ENCODE results near the gene SERPINB6. TPM values are rescaled to one million over a fixed set of nuclear protein-coding genes. Genes with fewer than 3 reads are reported as not detected.

Gene SERPINB6
- polyA plus RNA-seq, 3 donors, result 117 to 208 (median 200) TPM

DNA sequence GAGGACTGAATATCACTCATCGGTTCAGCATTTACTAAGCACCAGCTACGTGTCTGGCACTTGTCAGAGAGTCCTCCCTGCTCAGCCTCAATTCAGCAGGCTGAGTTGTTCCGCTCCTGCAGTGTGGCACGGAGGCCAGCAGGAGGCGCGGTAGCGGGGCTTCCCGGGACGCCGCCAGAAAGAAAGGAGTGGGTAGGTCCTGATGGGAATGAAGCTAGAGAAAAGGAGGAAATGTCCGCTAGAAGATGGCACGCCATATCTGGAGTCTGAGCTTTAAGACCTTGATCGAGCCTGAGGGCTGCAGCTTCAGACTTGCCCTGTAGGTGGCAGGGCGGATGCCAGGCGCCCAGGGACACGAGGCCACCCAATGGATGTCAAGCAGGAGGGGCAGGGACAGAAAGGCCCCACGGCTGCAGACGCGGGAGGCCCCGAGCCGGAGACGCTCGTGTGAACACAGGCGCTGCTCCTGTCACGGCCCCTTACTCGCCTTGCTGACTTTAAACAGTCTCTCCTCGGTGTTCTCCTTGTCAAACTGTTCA lies 18.7 kb downstream of the SERPINB6 start:
- Histone ChIP-seq H3K36me3 (replicated peaks in 1 of 2; ENCODE audit: control insufficient read depth in 1 of 2, insufficient read depth in 2 of 2, low read length in 2 of 2) (peaks cover 25 to 61% of the 10 kb centered on the region in 2 donors), H3K27ac (ENCODE audit: low read depth in 1 of 2, low read length in 2 of 2) (peak overlapping the region; percentile 34 to 87), H3K9ac (ENCODE audit: insufficient read depth, low read length, poor library complexity, severe bottlenecking) (no peak overlapping the region), H2AFZ (ENCODE audit: insufficient read depth, low read depth, low read length, poor library complexity, severe bottlenecking) (peak overlapping the region; percentile 86), H3K4me1 (ENCODE audit: control insufficient read depth in 1 of 2, insufficient read depth in 2 of 2, low read length in 2 of 2) (peaks cover 15 to 22% of the 10 kb centered on the region in 2 donors), H3K4me2 (replicated peaks; ENCODE audit: extremely low read depth, low read length, poor library complexity, severe bottlenecking) (peak overlapping the region; percentile 56), H3K4me3 (replicated peaks in 1 of 3; ENCODE audit: low read depth in 2 of 3, low read length in 3 of 3) (peak overlapping the region in 2 of 3 experiments; percentile 17 to 53), H3K27me3 (ENCODE audit: control insufficient read depth in 2 of 2, insufficient read depth in 2 of 2, low read length in 2 of 2) (no peaks in the 10 kb centered on the region), H3K79me2 (ENCODE audit: insufficient read depth, low read length) (no peaks in the 10 kb centered on the region), H4K20me1 (ENCODE audit: insufficient read depth, low read length) (no peaks in the 10 kb centered on the region), H3K9me3 (replicated peaks in 1 of 2; ENCODE audit: control insufficient read depth in 1 of 2, insufficient read depth in 1 of 2, low read length in 2 of 2) (no peaks in the 10 kb centered on the region)
- peaks cover 21% of the 10 kb centered on the region for H3K4me1 Mint-ChIP-seq
- H3K36me3 Mint-ChIP-seq, result peaks cover 57 to 93% of the 10 kb centered on the region in 2 donors
- WGBS (ENCODE audit: insufficient coverage), result 30% methylated on average over 25 of the region's 27 CpGs
- intact Hi-C loops (cut with micrococcal nuclease), result loop anchor here (2.0 to 5.0 kb wide), 2 partner anchors 35 to 36 kb away; no protein-coding TSS in a partner anchor
- peak overlapping the region; percentile 76 to 79 for H3K4me3 Mint-ChIP-seq
- DNase-seq, result peak; percentile 54 to 82 (median 74)
- H3K27me3 Mint-ChIP-seq (ENCODE audit: low read depth in 3 of 3), result peaks cover 0 to 2% (median 2%) of the 10 kb centered on the region in 3 donors
- peaks cover 0 to 4% (median 2%) of the 10 kb centered on the region in 7 donors for H3K9me3 Mint-ChIP-seq
- TF ChIP-seq, protein P1, sequence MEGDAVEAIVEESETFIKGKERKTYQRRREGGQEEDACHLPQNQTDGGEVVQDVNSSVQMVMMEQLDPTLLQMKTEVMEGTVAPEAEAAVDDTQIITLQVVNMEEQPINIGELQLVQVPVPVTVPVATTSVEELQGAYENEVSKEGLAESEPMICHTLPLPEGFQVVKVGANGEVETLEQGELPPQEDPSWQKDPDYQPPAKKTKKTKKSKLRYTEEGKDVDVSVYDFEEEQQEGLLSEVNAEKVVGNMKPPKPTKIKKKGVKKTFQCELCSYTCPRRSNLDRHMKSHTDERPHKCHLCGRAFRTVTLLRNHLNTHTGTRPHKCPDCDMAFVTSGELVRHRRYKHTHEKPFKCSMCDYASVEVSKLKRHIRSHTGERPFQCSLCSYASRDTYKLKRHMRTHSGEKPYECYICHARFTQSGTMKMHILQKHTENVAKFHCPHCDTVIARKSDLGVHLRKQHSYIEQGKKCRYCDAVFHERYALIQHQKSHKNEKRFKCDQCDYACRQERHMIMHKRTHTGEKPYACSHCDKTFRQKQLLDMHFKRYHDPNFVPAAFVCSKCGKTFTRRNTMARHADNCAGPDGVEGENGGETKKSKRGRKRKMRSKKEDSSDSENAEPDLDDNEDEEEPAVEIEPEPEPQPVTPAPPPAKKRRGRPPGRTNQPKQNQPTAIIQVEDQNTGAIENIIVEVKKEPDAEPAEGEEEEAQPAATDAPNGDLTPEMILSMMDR (IDR thresholded peaks at IDR 0.05), result peak; percentile 100
- peak overlapping the region; percentile 96 to 98 (median 97) for H3K27ac Mint-ChIP-seq

DNA sequence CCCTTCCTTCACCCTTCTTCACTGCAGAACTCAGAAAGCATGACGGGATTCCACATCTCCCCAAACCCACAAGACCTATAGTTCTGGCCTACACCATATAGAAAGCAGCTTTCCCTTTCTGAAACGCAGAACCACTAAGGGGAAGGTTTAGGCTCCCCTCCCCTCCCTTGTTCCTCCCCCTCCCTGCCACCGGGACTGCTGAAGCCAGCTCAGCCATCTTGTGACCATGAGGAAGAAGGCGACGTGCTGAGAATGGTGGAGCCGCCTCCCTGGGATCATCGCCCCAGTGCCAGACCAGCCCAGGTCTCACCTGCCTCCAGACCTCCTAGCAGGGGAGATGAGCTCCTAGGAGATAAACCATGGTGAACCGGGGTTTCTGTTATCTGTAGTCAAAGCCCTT lies 19.6 kb downstream of the SERPINB6 start:
- H3K4me1 ChIP-seq (ENCODE audit: control insufficient read depth in 1 of 2, insufficient read depth in 2 of 2, low read length in 2 of 2), result peaks cover 15 to 22% of the 10 kb centered on the region in 2 donors
- TF ChIP-seq, protein P1 (IDR thresholded peaks at IDR 0.05), result no peak
- peak overlapping the region; percentile 86 for H2AFZ ChIP-seq (ENCODE audit: insufficient read depth, low read depth, low read length, poor library complexity, severe bottlenecking)
- peak overlapping the region; percentile 39 to 85 for H3K4me3 Mint-ChIP-seq
- H3K27me3 Mint-ChIP-seq (ENCODE audit: low read depth in 3 of 3), result peaks cover 0 to 2% (median 2%) of the 10 kb centered on the region in 3 donors
- peak overlapping the region; percentile 96 to 98 (median 97) for H3K27ac Mint-ChIP-seq
- H3K79me2 ChIP-seq (ENCODE audit: insufficient read depth, low read length), result no peaks in the 10 kb centered on the region
- H3K9me3 Mint-ChIP-seq, result peaks cover 0 to 4% (median 2%) of the 10 kb centered on the region in 7 donors
- peak overlapping the region in 1 of 3 experiments; percentile 39 for H3K4me3 ChIP-seq (replicated peaks in 1 of 3; ENCODE audit: low read depth in 2 of 3, low read length in 3 of 3)
- intact Hi-C loops (cut with micrococcal nuclease), result loop anchor here (2.0 to 5.0 kb wide), 2 partner anchors 36 to 37 kb away; no protein-coding TSS in a partner anchor
- peak overlapping the region; percentile 70 to 87 for H3K27ac ChIP-seq (ENCODE audit: low read depth in 1 of 2, low read length in 2 of 2)
- H3K36me3 Mint-ChIP-seq, result peaks cover 57 to 93% of the 10 kb centered on the region in 2 donors
- 11% methylated on average over 1 of the region's 8 CpGs for whole genome bisulfite sequencing (ENCODE audit: insufficient coverage)
- H3K9me3 ChIP-seq (replicated peaks in 1 of 2; ENCODE audit: control insufficient read depth in 1 of 2, insufficient read depth in 1 of 2, low read length in 2 of 2), result no peaks in the 10 kb centered on the region
- no peaks in the 10 kb centered on the region for H3K27me3 ChIP-seq (ENCODE audit: control insufficient read depth in 2 of 2, insufficient read depth in 2 of 2, low read length in 2 of 2)
- peaks cover 27 to 62% of the 10 kb centered on the region in 2 donors for H3K36me3 ChIP-seq (replicated peaks in 1 of 2; ENCODE audit: control insufficient read depth in 1 of 2, insufficient read depth in 2 of 2, low read length in 2 of 2)
- peak overlapping the region; percentile 46 for H3K9ac ChIP-seq (ENCODE audit: insufficient read depth, low read length, poor library complexity, severe bottlenecking)
- peaks cover 18% of the 10 kb centered on the region for H3K4me1 Mint-ChIP-seq
- H4K20me1 ChIP-seq (ENCODE audit: insufficient read depth, low read length), result no peaks in the 10 kb centered on the region
- peak; percentile 83 to 91 (median 89) for DNase-seq
- peak overlapping the region; percentile 56 for H3K4me2 ChIP-seq (replicated peaks; ENCODE audit: extremely low read depth, low read length, poor library complexity, severe bottlenecking)

Measured in CD14-positive monocyte (primary cell).